Activated CD8-positive, alpha-beta memory T cell treated with anti-CD3 and anti-CD28 coated beads, Interleukin-2, amount 50 U/mL, for 48 hours (primary cell): Measurements from ENCODE around the gene DFFA.
A peak's percentile ranks its signal among the peaks of the same experiment; 100 is the strongest.
"Not testable (repeated sequence)": the region's sequence is repeated elsewhere in the genome, so short reads cannot be mapped to it uniquely, and the experiment has no call there.

Experiments
- DNase-seq: peaks from one replicate; pipeline ENCODE4 v3.0.0-alpha.2; 2020

The DFFA gene

DNA sequence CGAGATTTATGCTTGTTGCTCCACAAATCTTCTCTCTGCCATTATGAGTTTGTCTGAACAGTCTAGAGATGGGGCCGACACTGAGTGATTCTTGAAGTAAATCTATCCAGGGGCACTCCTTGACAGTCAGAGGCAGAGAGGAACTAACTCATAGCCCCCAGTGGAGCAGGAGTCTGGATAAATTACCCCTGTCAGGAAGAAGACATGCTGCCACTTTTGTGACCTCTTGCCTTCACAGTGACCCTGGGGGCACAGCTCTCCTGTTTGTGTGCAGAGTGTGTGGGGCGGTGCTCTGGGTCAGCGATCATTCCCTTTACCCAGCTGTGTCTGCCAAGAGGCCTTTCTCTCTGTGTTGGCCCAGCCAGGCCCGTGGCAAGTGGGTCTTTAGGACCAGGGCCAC, 31.9 kb upstream of the DFFA start:
- DNase-seq: no peak

DNA sequence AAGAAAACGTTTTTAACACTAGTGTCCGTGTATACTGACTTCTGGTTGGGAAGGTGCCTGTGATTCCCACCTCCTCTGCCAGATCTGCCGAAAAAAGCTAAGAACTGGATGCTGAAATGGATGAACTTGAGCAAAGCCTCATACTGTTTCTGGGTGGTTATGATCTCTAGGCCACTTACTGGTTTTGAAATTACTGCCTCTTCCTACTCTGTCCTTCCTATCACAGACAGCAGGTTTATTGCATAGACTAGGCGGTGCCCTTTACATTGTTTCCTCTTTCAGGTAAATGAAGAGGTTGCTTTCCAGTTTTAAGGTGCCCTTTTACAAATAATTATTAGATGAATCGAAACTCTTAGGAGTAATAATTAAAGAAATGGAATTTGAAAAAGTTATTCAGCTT, 29.9 kb upstream of the DFFA start:
- no peak for DNase-seq

DNA sequence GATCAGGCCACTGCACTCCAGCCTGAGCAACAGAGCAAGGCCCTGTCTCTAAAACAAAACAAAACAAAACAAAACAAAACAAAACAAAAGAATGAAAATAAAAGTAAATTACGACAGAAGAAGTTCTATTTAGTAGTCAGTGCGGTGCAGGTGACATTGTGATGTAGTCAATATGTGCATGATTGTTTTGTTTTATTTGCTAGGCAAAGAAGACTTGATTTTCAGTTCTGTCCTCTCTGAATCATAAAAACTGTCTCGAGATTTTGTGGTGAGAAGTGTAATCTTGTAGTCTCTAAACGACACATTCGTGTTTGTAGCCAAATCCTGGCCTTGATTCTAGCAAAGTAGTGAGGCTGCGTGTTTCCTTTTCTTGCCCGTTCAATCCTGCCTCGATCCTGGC, 25.9 kb upstream of the DFFA start:
- no peak for DNase-seq

DNA sequence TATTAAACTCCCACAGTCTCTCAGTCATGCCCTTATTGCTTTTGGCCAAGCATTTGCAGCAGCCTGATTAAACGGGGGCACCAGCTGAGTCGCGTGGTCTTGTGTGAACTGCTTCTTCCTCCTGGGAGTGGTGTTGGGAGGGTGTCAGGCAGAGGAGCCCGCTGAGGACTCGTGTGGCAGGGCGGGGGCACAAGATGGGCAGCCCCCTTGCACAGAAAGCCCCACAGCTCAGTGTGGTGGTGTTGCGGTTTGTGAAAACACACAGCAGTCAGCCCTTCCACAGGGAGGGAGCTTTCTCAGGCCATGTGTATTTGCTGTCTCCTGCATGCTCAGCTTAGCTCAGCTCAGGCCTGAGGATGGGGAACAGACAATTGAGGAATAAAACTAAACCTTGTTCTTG, 24.8 kb upstream of the DFFA start:
- no peak for DNase-seq

DNA sequence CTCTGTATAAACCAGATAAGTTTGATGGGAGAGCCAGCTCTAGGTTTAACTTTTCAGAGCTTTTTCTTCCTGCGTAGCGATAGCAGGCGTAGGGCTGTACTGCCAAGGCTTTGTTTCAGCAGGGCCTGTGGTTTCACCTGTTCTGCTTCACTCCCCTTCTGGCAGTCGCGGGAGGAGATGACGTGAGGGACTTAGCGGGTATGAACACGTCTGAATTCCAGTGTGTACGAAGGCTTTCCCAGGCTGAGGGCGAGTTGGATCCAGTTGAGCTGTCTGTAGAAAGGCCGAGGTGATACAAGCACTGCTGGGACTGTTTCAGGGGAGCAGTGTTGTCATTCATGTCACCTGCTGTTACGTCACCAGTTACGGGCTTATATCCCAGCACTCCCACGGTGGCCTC, 23.6 kb upstream of the DFFA start:
- no peak for DNase-seq

DNA sequence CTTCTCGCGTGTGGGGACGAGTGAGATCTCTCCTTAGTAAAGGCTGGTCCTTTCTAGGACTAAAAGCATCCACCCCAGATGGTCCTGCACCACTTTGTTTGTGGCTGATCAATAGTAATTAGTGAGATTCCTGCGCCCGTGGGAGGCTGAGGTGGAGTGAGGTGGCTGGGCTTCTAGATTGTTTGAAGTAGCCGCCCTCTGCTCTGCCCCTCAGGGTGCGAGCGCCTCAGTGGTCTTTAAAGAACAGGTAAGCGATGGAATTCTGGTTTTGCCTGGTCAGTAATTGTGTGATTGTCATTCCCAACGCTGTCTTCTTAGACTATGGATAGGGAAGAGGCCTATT, 23.1 kb upstream of the DFFA start:
- no peak for DNase-seq

DNA sequence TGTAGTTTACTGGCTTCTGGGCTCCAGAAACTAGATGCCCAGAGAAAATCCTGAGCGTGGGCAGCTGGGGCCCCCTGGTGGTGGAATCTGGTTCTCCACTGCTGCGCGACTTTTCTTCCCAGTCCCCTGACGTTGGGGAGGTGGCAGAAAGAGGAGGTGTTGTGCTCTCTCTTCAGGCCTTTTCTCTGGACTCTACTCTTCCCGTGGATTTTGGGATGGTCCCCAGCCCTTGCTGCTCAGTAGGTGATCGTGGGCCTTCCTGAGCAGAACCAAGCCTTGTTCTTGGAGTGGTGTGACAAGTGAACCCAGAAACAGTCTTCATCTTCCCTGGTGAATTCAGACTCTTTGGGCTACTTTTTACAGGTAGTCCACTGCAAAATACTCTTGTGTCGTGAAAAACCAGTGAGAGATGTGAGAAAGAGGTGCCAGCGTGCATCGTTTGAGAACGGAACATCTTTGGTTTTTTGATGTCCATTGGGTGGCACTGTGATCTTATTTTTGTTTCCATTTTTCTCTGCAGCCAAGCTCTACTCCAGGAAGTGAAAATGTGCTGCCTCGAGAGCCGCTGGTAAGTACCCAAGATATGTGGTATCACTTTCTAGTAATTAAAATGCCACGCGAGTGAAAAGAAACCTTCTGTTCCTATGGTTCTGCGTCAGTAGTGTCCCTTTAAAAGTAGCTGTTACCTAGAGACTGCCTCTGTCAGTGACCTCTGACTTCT, 22.6 kb upstream of the DFFA start:
- peak; percentile 96 for DNase-seq

DNA sequence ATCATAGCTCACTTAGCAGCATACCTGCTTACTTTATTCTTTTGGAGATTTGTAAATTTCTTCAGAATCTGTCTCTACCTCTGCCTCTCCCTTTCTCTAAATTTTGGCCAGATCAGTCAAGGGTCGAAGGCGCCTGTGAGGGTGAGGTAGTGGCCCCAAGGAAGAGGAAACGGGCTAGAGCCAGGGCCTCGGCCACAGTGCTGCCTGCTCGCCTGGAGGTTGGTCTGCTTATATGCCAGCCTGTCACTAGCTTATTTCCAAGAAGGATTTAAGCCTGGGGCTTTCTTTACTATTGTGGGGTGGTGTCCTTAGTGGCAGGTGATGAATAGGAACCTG, 22.1 kb upstream of the DFFA start:
- no peak for DNase-seq

DNA sequence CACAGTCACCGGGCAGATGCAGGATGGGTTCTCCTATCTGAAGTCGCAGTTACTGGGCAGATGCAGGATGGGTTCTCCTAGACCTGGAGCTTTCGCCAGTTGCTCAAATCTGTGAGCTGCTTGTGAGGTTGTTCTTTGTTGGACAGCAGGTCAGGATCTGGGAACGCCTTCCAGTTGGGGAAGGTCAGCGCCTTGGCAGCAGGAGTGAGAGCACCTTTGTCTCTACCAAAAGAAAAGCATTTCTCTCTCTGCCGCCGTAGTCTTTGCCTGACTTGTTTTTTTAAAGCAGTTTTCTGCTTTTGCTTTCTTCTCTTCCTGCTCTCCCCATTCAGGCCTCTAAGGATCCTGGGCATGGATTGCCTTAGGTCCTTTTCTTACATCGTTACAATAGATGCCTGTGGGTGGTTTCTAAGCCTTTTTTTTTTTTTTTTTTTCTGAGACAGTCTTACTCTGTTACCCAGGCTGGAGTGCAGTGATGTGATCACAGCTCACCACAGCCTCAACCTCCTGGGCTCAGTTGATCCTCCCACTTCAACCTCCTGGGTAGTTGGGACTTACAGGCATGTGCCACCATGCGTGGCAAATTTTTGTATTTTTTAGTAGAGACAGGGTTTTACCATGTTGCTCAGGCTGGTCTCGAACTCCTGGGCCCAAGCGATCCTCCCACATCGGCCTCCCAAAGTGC, 18.1 kb upstream of the DFFA start:
- no peak for DNase-seq

DNA sequence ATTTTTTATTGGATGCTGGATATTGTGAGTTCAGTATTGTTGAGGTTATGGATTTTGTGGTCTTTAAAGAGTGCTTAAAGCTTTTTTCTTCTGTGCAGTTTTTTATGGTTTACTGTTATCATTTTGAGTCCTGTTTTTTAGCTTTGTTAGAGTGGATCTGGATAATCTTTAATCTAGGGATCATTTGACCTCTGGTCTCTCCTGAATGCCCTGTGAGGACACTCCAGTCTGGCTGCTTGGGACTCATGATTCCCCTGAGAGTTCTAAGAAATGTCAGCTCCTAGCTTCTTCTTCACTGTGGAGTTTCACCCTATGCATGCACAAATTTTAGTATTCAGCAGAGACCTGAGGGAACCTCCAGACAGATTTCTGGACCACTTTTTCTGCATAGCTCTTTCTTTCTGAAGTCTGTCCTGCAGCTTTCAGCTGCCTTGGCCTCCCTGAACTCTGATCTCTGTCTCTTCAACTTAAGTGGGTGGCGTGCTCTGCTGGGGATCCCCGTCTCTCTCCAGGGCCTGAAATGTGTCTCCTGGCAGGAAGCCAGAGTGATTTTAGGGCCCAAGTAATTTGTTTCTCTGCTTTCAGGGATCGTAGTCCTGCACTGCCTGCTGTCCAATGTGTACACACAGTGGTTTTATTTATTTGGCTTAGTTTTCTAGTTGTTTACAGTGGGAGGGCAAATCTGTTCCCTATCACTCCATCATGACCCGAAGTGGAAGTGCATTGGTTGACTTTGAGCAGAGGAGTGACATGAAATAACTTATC, 17.1 kb upstream of the DFFA start:
- DNase-seq: no peak

DNA sequence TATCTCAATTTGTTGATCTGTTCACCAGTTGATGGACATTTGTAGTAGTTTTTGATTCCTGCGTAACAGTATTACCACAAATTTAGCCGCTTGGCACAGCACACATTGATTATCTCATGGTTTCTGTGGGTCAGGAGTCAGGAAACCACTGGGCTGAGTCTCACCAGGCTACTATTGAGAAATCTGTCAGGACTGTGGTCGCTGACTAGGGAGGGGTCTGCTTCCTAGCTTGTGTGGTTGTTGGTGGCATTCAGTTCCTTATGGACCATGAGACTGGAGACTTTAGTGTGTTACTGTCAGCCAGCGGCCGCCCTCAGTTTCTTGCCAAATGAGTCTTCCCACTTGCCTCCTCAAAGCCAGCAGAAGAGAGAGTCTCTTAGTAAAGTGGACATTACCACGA, 12.2 kb upstream of the DFFA start:
- DNase-seq: no peak

DNA sequence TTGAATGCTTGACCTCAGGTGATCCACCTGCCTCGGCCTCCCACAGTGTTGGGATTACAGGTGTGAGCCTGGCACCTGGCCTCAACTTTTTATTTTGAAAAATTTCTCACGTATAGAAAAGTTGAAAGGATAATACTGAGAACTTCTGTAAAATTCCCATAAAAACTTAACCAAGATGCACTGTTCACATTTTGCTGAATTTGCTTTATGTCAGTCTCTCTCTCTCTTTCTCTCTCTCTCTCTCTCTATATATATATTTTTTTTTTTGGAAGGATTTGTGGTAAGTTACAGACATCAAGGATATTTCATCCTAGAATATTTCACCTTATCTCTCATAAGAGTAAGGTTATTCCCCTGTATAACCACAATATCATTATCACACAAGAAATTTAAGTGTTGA, 8.3 kb upstream of the DFFA start:
- DNase-seq: no peak

DNA sequence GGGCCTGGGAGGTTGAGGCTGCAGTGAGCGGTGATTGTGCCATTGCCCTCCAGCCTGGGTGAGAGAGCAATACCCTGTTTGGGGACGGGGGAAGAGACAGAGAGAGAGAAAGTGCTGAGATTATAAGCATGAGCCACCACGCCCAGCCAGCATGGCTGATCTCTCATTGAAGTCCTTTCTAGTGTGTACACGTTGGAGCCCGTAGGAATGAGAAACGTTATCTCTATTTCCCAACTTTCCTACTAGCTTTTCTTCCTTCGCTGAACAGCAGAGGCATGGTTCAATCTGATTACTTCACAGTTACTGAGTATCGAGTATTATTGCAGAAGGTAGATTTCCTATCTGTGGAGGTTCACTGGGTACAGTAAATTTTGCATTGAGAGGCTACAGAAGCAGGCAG, 7.0 kb upstream of the DFFA start:
- DNase-seq: no peak

DNA sequence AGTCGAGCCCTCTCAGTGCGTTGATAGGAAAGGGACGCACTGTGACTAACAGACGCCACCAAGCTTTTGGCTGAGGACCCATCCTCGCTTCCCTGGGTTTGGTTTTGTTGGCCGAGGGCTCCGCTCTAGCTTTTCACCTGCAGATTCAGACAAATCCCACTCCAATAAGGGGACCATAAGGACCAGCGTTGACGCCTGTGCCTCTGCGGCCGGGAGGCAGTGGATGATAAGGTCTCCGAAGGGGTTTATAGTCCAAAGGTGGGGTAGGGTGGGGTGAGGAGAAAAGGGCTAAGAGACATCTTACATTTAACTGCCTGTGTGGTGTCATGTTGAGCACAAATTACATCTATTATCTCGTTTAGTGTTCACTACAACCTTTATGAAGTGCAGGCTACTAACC, 3.2 kb upstream of the DFFA start:
- DNase-seq: no peak

DNA sequence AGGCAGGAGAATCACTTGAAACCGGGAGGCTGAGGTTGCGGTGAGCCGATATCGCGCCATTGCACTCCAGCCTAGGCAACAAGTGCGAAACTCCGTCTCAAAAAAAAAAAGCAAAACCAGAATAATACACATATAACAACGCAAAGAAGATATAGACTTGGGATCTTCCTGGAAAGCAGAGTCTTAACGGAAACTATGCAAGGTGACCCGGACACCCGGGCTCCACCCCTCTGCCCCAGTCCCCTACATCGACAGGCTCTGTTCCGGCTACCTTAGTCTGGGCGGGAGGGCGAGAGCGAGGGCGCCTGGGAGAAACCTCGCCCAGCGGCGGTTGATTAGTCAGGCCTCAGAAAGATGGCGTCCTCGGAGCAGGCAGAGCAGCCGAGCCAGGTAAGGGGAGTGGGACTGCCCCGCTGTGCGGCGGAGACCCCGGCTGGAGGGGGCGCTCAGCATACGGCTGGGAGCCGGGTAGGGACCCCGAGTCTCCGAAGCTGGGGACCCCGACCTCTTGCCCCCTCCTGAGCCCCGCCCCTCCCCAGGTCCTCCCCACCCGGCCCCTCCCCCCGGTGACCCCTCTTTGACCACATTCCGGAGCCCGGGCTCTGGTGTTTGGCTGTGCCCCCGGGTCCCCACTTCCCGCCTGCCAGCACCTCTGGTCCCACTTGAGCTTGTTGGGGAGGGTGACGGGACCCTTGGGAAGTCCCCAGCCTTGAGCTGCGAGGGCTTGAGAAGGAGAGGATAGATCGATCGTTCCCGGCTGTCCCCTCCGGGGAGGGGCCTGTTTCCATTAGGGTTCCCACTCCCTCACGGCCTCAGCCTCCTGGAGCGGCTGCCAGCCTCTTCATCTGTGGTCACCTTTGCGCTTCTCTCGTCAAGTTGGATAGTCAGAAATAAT, 2.5 kb upstream of the DFFA start, which contains the start of gene PEX14:
PEX14 (plus strand) TSS at position 338 of the 895 bp plus-strand sequence; CDS start at position 355, 17 bp downstream.
- peak; percentile 92 for DNase-seq

DNA sequence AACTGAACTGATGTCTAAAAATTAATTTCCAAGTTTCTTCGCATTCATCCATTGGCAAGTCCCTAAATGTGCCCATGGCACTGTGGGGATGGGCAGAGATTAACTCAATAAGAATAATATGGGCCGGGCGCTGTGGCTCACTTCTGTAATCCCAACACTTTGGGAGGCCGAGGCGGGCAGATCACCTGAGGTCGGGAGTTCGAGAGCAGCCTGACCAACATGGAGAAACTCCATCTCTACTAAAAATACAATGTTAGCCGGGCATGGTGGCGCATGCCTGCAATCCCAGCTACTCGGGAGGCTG, 1.9 kb upstream of the DFFA start:
- not testable (repeated sequence) for DNase-seq

DNA sequence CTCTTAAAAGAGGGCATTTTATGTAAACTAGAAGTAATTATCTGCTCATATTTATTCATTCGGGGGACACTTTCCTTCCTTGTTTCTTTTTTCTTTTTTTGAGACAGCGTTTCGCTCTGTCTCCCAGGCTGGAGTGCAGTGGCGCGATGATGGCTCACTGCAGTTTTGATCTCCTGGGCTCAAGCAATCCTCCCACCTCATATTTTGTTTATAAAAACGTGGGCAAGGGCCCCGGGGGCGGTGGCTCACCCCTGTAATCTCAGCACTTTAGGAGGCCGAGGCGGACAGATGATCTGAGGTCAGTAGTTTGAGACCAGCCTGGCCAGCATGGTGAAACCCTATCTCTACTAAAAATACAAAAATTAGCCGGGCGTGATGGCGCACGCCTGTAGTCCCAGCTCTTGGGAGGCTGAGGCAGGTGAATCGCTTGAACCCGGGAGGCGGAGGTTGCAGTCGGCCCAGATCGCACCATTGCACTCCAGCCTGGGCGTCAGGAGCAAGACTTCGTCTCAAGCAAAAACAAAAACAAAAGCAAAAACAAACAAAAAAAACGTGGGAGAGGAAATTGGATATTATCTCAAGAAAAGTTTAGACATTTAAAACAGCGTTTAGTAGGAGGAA, 926 bp upstream of the DFFA start:
- DNase-seq: no peak

DNA sequence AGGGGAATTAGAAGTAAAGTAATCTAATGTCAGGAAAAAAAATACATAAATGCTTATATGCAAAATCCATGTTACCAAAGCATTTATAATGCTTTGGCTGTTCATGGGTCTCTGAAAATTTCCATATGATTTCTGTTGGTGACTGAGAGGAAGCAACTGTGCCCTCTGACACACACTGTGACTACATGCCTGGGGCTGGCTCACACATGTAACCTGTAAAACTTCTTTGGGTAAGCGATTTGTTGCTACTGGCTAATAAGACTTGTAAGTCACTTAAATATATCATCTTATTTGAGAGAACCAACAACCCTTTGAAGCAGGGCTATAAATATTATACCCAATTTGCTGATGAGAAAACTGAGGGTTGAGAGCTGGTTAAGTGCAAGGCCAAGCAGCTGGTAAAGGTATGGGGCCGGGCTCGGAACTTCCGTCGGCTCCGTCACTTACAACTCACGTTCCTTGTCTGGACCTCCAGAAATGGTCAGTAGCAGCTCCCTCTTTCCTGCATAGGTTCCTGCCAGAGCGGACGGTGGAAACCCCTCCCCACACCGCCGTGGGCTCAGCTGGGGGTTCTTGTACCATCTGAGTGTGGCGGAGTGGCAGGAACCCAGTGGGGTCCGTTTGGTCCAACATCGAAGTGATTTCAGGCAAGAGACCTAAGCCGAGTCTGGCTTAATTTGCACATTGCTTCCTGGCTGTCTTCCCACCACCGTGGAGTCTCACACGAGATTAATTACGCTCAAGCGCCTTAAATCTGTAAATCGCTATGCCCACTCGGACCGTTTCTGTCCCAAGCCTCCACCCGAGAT, 714 bp downstream of the DFFA start:
- peak; percentile 59 for DNase-seq

DNA sequence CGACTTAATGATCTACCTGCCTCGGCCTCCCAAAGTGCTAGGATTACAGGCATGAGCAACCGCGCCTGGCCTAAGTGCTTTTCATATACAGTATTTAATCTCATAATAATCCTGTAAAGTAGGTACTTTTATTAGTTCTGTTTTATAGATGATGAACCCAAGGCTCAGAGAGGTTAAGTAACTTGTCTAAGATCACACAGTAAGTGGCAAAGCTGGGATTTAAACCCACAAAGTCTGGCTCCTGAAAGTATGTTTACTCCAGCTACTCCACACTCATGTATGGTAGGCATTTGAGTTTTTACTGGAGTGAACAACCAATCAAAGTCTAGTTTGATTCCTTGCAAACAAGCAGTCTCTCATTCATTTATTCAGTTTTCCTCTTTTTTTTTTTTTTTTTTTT, 2.3 kb downstream of the DFFA start:
- DNase-seq: no peak

DNA sequence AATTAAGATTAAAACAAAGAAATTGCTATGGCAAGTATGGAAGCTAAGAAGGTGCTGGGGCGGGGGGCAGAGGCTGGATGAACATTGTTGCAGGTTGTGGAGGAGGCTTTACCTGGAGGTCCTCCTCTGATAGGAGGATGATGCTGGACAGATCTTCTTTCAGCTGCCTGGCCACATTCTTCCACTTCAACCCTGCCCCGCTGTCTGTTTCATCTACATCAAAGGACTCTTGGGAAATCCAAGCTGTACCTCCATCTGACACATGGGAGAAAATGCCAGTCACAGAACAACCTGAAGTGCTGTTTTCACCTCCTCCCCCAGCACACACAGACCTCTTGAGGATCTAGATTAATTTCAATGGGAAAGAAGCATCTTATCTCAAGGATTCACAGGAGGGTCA, 5.3 kb downstream of the DFFA start:
- no peak for DNase-seq

DNA sequence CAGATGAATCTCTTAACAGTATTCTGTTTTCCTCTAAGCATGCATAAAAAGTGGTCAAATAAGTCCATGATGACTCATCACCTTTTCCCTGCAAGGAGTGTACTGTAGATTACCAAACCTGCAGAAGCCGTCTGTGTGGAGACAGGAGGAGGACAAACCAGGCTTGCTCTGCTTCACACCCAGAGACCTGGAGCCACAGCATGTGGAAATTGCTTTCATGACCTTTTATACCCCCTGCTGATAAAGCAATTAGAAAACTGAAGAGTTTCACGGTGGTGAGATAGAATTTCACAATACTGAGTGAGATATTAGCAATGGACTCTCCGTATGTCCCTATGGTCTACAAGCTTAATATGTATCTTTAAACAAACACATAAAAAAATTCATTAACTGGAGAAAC, 13.1 kb downstream of the DFFA start:
- no peak for DNase-seq

DNA sequence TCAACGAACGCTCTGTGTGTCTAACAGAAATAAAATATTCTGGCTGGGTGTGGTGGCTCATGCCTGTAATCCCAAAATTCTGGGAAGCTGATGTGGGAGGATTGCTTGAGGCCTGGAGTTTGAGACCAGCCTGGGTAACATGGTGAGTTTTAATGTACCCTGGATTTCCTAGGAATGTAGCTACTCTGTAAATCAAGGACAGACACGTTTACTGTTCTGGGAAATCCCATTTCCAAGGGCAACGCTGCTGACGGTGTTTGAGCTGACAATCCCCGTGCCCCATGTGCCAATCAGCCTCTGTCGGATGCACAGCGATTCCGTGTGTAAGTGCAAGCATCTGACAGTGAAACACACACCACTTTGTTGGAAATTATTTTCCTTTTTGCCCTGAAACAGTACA, 14.5 kb downstream of the DFFA start:
- DNase-seq: no peak
